ENCODE measurements around the gene FUBP3. TPM values are rescaled to one million over a fixed set of nuclear protein-coding genes. Genes with fewer than 3 reads are reported as not detected.

FUBP3 gene
- polyA plus RNA-seq, 1 donor (not counting 4 experiments of a cell fraction or from before 2014, with no cell fraction given): 39.1 TPM

DNA sequence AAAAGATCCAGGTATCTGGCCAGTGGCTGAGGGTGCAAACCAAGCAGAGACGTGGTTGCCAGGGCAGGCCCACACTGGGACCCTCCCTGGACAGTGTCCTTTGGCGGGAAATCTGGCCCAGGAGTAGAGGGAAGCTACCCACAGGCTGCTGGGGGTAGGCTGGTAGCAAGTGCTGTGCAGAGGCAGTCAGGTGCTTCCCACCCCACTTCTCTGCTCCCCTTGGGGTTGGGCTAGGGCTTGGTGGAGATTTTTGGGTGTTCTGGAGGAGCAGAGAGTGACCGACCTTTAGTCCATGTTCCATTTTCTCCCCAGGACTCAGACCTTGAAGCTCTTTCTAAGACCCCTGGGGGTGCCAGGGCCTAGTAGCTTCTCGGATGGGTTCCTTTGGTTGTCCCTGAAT, 90.6 kb downstream of the FUBP3 start:
- H3K9me1 ChIP-seq (ENCODE audit: control insufficient read depth, extremely low read depth, insufficient read depth, low read length): no peaks in the 10 kb centered on the region
- no peak overlapping the region for H3K4me2 ChIP-seq (ENCODE audit: control insufficient read depth, extremely low read depth, insufficient read depth, low read depth, low read length)
- no peaks in the 10 kb centered on the region for H3K4me1 ChIP-seq (ENCODE audit: control insufficient read depth, extremely low read depth, insufficient read depth, low read length)
- TF ChIP-seq EZH2 (IDR thresholded peaks at IDR 0.05; ENCODE audit: low read length) (no peak), CTCF (optimal IDR thresholded peaks at IDR 0.05 in 1 of 3, IDR thresholded peaks at IDR 0.05 in 1 of 3, conservative IDR thresholded peaks at IDR 0.05 in 1 of 3; ENCODE audit: extremely low read depth in 1 of 3, insufficient read depth in 2 of 3, low read length in 3 of 3) (no peak)
- no peaks in the 10 kb centered on the region for H4K20me1 ChIP-seq (ENCODE audit: control insufficient read depth, extremely low read depth, insufficient read depth, low read length)
- dilution Hi-C loops (cut with MboI; ENCODE audit: extremely low pct_ligation_motif_present, low sequenced_read_pairs): no loop called here
- H3K4me3 ChIP-seq (ENCODE audit: control insufficient read depth in 2 of 3, extremely low read depth in 1 of 3, insufficient read depth in 2 of 3, low read depth in 1 of 3, low read length in 3 of 3): no peak overlapping the region
- no peak for FAIRE-seq
- no peak overlapping the region for H3K9ac ChIP-seq (ENCODE audit: control insufficient read depth, extremely low read depth, insufficient read depth, low read length)
- no peaks in the 10 kb centered on the region for H3K36me3 ChIP-seq (ENCODE audit: control insufficient read depth in 2 of 2, extremely low read depth in 1 of 2, insufficient read depth in 2 of 2, low read length in 2 of 2)
- DNase-seq (ENCODE audit: low read depth, low spot score): no peak
- H3K27ac ChIP-seq (ENCODE audit: control insufficient read depth, insufficient read depth, low read length): no peak overlapping the region
- no peak overlapping the region for H2AFZ ChIP-seq (ENCODE audit: control insufficient read depth, low read length)
- H3K9me3 ChIP-seq (ENCODE audit: control insufficient read depth, low read depth, low read length): no peaks in the 10 kb centered on the region
- H3K27me3 ChIP-seq (ENCODE audit: control insufficient read depth, extremely low read depth, insufficient read depth, low read length): peaks cover 38% of the 10 kb centered on the region
- H3K79me2 ChIP-seq (ENCODE audit: control insufficient read depth, insufficient read depth, low read length): no peaks in the 10 kb centered on the region

DNA sequence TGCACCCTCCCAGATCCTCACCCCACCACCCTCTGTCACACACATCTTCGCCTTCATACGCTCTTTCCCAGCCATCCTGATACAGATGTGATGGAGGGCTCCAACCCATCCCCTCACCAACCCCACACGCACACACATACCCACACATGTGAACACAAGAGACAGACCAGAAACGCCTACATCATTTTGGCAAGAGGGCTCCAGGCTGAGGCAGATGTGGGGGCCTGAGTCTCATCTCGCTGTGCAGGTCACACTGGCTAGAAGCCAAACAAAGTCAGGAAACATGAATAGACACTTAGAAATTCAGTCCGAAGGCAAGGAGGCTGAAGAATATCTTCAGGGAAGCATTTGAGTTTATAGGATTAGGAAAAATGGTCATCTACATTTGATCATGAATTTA, 91.3 kb downstream of the FUBP3 start:
- Histone ChIP-seq H2AFZ (ENCODE audit: control insufficient read depth, low read length) (no peak overlapping the region), H3K9me1 (ENCODE audit: control insufficient read depth, extremely low read depth, insufficient read depth, low read length) (no peaks in the 10 kb centered on the region), H3K4me2 (ENCODE audit: control insufficient read depth, extremely low read depth, insufficient read depth, low read depth, low read length) (no peak overlapping the region), H3K4me1 (ENCODE audit: control insufficient read depth, extremely low read depth, insufficient read depth, low read length) (no peaks in the 10 kb centered on the region), H3K27ac (ENCODE audit: control insufficient read depth, insufficient read depth, low read length) (no peak overlapping the region), H3K4me3 (ENCODE audit: control insufficient read depth in 2 of 3, extremely low read depth in 1 of 3, insufficient read depth in 2 of 3, low read depth in 1 of 3, low read length in 3 of 3) (no peak overlapping the region), H3K9ac (ENCODE audit: control insufficient read depth, extremely low read depth, insufficient read depth, low read length) (no peak overlapping the region), H3K27me3 (ENCODE audit: control insufficient read depth, extremely low read depth, insufficient read depth, low read length) (peaks cover 31% of the 10 kb centered on the region), H3K79me2 (ENCODE audit: control insufficient read depth, insufficient read depth, low read length) (no peaks in the 10 kb centered on the region), H3K9me3 (ENCODE audit: control insufficient read depth, low read depth, low read length) (no peaks in the 10 kb centered on the region), H3K36me3 (ENCODE audit: control insufficient read depth in 2 of 2, extremely low read depth in 1 of 2, insufficient read depth in 2 of 2, low read length in 2 of 2) (no peaks in the 10 kb centered on the region), H4K20me1 (ENCODE audit: control insufficient read depth, extremely low read depth, insufficient read depth, low read length) (no peaks in the 10 kb centered on the region)
- FAIRE-seq: no peak
- DNase-seq (ENCODE audit: low read depth, low spot score): no peak
- dilution Hi-C loops (cut with MboI; ENCODE audit: extremely low pct_ligation_motif_present, low sequenced_read_pairs): no loop called here
- TF ChIP-seq EZH2 (IDR thresholded peaks at IDR 0.05; ENCODE audit: low read length): no peak
- TF ChIP-seq CTCF (optimal IDR thresholded peaks at IDR 0.05 in 1 of 3, IDR thresholded peaks at IDR 0.05 in 1 of 3, conservative IDR thresholded peaks at IDR 0.05 in 1 of 3; ENCODE audit: extremely low read depth in 1 of 3, insufficient read depth in 2 of 3, low read length in 3 of 3): no peak
